CD4-positive, alpha-beta T cell (primary cell): Measurements from ENCODE around the gene HCCS. TPM values are rescaled to one million over a fixed set of nuclear protein-coding genes. Genes with fewer than 3 reads are reported as not detected.

Source experiments
- ATAC-seq: fragments of 200-7000 bp; cut with Tn5 transposase; one replicate; pipeline ENCODE4 v1.10.0; 2022; ENCODE audit warnings: mild to moderate bottlenecking; ENCODE audit not compliant: poor library complexity
- CTCF ChIA-PET: fragments of 350-600 bp; sonication (Branson Sonifier 250); formaldehyde crosslinking; loops from one replicate; lab custom pipeline; 2021; ENCODE audit warnings: antibody characterized with exemption, inconsistent platforms; lab: Charles Lee
- POLR2A ChIA-PET: fragments of 350-600 bp; sonication (Branson Sonifier 250); formaldehyde crosslinking; loops from one replicate; lab custom pipeline; 2021; ENCODE audit warnings: antibody characterized with exemption, inconsistent platforms; lab: Charles Lee
- DNase-seq, 14 experiments: peaks; one replicate each; pipeline ENCODE4 v3.0.0-alpha.2; 2013 to 2020; ENCODE audit warnings: mixed read lengths in 2 of 14
- H3K27ac ChIP-seq, 2 donors: one replicate each; pipeline versions ENCODE4 v1.5.1 to v1.7.0; 2013; ENCODE audit warnings: low read length in 2 of 2, low read depth in 1 of 2, mild to moderate bottlenecking in 1 of 2
- H3K27me3 ChIP-seq, 2 experiments: 1 replicate in 1 of 2; 2 replicates in 1 of 2; pipeline versions ENCODE4 v1.6.1 to v1.7.0; 2013; ENCODE audit warnings: low read length in 2 of 2, control low read depth in 1 of 2, mild to moderate bottlenecking in 1 of 2, moderate library complexity in 1 of 2; ENCODE audit not compliant: insufficient read depth in 2 of 2, control insufficient read depth in 1 of 2
- H3K36me3 ChIP-seq: one replicate; pipeline ENCODE4 v1.6.1; 2013; ENCODE audit warnings: low read length, control low read depth; ENCODE audit not compliant: insufficient read depth
- H3K4me1 ChIP-seq: one replicate; pipeline ENCODE4 v1.6.1; 2013; ENCODE audit warnings: low read length, control low read depth; ENCODE audit not compliant: insufficient read depth
- H3K4me3 ChIP-seq: one replicate; pipeline ENCODE4 v1.5.1; 2013; ENCODE audit warnings: mild to moderate bottlenecking, low read length, moderate library complexity
- H3K9me3 ChIP-seq, 2 experiments: 1 replicate in 1 of 2; 2 replicates in 1 of 2; pipeline versions ENCODE4 v1.6.1 to v1.7.0; 2013; ENCODE audit warnings: low read length in 2 of 2, mild to moderate bottlenecking in 2 of 2, control low read depth in 1 of 2, moderate library complexity in 1 of 2; ENCODE audit not compliant: control insufficient read depth in 1 of 2, insufficient read depth in 1 of 2
- H3K27ac Mint-ChIP-seq: one replicate; pipeline ENCODE4 v1.8.0; 2020; ENCODE audit warnings: mixed read lengths
- H3K27me3 Mint-ChIP-seq: one replicate; pipeline ENCODE4 v1.8.0; 2021; ENCODE audit warnings: mixed read lengths
- H3K36me3 Mint-ChIP-seq: one replicate; pipeline ENCODE4 v1.8.0; 2021; ENCODE audit warnings: low read depth, mixed read lengths
- H3K4me1 Mint-ChIP-seq: one replicate; pipeline ENCODE4 v1.8.0; 2021; ENCODE audit warnings: low read depth, mixed read lengths
- H3K4me3 Mint-ChIP-seq: one replicate; pipeline ENCODE4 v1.8.0; 2020; ENCODE audit warnings: mild to moderate bottlenecking, mixed read lengths
- H3K9me3 Mint-ChIP-seq: one replicate; pipeline ENCODE4 v1.8.0; 2020; ENCODE audit warnings: mixed read lengths
- CTCF ChIP-seq: fragments of 200-600 bp; IDR thresholded peaks from one replicate; pipeline ENCODE4 v1.8.0; 2022; ENCODE audit warnings: antibody characterized with exemption, mild to moderate bottlenecking
- intact Hi-C, 2 experiments: fragments of 100-400 bp; cut with DNase I in 1 of 2; cut with micrococcal nuclease in 1 of 2; formaldehyde crosslinking; loops; one replicate each; pipeline versions ENCODE4 v1.15.1 to v1.9.0; 2023 to 2025; cut with DNase I, micrococcal nuclease
- total RNA-seq, 174 experiments: library from RNA in 2 of 174; stranded (reverse) in 2 of 174; gene quantifications; one replicate each; pipeline ENCODE4 v1.2.3 and lab custom pipeline; 2021 to 2026

Gene HCCS
- total RNA-seq, 2 experiments from 2014 or later: 7.3 to 7.7 TPM

GRCh38 chrX:11137543-11138139, 26.5 kb downstream of the HCCS start:
- H3K4me1 Mint-ChIP-seq: no peaks in the 10 kb centered on the region
- H3K27ac Mint-ChIP-seq: no peak overlapping the region
- no peaks in the 10 kb centered on the region for H3K36me3 ChIP-seq
- TF ChIP-seq CTCF: peak; percentile 65
- H3K27me3 Mint-ChIP-seq: peaks cover 15% of the 10 kb centered on the region
- H3K9me3 ChIP-seq: no peaks in the 10 kb centered on the region
- no peak overlapping the region for H3K27ac ChIP-seq
- ATAC-seq: no peak
- no peaks in the 10 kb centered on the region for H3K36me3 Mint-ChIP-seq
- H3K9me3 Mint-ChIP-seq: no peaks in the 10 kb centered on the region
- H3K4me1 ChIP-seq: no peaks in the 10 kb centered on the region
- peak in 3 of 14 experiments; percentile 22 to 65 (median 64) for DNase-seq
- no peak overlapping the region for H3K4me3 Mint-ChIP-seq
- ChIA-PET POLR2A (no interaction called here), CTCF (interaction anchor here (1.3 to 1.4 kb wide), 2 partner anchors 10 to 947 kb away, joined by 5 read pairs; no protein-coding TSS in a partner anchor)
- H3K27me3 ChIP-seq: peaks cover 0 to 2% of the 10 kb centered on the region in 2 experiments
- intact Hi-C loops: loop anchor here (1.0 kb wide), 1 partner anchor 948 kb away; no protein-coding TSS in a partner anchor
- H3K4me3 ChIP-seq: no peak overlapping the region

GRCh38 chrX:11138498-11139390, 27.6 kb downstream of the HCCS start:
- no peak overlapping the region for H3K27ac ChIP-seq
- no peak for ATAC-seq

More at GRCh38 chrX:11138498-11139390, 27.6 kb downstream of the HCCS start:
- TF ChIP-seq CTCF: no peak
- Mint-ChIP-seq H3K27ac (no peak overlapping the region), H3K27me3 (peaks cover 15% of the 10 kb centered on the region), H3K4me1 (no peaks in the 10 kb centered on the region), H3K9me3 (no peaks in the 10 kb centered on the region), H3K36me3 (no peaks in the 10 kb centered on the region), H3K4me3 (no peak overlapping the region)
- H3K9me3 ChIP-seq: no peaks in the 10 kb centered on the region
- H3K4me3 ChIP-seq: no peak overlapping the region
- no peak for DNase-seq
- CTCF ChIA-PET: interaction anchor here (1.3 kb wide), 1 partner anchor 949 kb away, joined by 5 read pairs; no protein-coding TSS in a partner anchor
- no peaks in the 10 kb centered on the region for H3K4me1 ChIP-seq
- H3K27me3 ChIP-seq: peaks cover 0 to 2% of the 10 kb centered on the region in 2 experiments
- intact Hi-C loops: no loop called here
- POLR2A ChIA-PET: no interaction called here
- no peaks in the 10 kb centered on the region for H3K36me3 ChIP-seq
